Epithelial cell of esophagus (primary cell): ENCODE results near the gene IMPG1.

Experiments
- DNase-seq: peaks from one replicate; pipeline ENCODE4 v3.0.0; 2010; ENCODE audit warnings: low read depth
- H3K4me3 ChIP-seq: 2 replicates; pipeline ENCODE4 v1.5.1; 2011; ENCODE audit warnings: mild to moderate bottlenecking, low read length, control low read depth
- TF ChIP-seq, protein P1 (sequence below): IDR thresholded peaks from 2 replicates; pipeline ENCODE4 v1.5.1; 2011; ENCODE audit warnings: low read depth, mild to moderate bottlenecking, low read length, control low read depth, inconsistent platforms; ENCODE audit not compliant: insufficient read depth; ENCODE audit errors: missing control alignments

Gene IMPG1

DNA sequence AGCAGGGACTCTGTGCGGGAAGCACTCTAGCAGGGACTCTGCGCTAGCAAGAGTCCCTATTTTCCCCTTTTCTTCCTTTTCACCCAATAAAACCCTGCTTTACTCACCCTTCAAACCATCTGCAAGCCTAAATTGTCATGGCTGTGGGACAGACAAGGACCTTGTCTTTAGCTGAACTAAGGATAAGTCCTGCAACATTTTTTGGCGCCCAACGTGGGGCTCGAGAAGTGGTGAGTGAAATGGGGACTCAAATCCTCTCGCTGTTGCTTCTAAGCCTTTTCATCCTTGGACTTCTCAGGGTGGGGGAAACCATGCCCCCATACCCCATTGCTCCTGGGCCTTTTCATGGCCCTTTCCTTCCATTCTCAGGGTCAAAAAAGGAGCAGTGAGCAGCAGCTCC lies 46.4 kb downstream of the IMPG1 start:
- peak; percentile 6 for DNase-seq
- TF ChIP-seq, protein P1, sequence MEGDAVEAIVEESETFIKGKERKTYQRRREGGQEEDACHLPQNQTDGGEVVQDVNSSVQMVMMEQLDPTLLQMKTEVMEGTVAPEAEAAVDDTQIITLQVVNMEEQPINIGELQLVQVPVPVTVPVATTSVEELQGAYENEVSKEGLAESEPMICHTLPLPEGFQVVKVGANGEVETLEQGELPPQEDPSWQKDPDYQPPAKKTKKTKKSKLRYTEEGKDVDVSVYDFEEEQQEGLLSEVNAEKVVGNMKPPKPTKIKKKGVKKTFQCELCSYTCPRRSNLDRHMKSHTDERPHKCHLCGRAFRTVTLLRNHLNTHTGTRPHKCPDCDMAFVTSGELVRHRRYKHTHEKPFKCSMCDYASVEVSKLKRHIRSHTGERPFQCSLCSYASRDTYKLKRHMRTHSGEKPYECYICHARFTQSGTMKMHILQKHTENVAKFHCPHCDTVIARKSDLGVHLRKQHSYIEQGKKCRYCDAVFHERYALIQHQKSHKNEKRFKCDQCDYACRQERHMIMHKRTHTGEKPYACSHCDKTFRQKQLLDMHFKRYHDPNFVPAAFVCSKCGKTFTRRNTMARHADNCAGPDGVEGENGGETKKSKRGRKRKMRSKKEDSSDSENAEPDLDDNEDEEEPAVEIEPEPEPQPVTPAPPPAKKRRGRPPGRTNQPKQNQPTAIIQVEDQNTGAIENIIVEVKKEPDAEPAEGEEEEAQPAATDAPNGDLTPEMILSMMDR: no peak
- H3K4me3 ChIP-seq: no peak overlapping the region

DNA sequence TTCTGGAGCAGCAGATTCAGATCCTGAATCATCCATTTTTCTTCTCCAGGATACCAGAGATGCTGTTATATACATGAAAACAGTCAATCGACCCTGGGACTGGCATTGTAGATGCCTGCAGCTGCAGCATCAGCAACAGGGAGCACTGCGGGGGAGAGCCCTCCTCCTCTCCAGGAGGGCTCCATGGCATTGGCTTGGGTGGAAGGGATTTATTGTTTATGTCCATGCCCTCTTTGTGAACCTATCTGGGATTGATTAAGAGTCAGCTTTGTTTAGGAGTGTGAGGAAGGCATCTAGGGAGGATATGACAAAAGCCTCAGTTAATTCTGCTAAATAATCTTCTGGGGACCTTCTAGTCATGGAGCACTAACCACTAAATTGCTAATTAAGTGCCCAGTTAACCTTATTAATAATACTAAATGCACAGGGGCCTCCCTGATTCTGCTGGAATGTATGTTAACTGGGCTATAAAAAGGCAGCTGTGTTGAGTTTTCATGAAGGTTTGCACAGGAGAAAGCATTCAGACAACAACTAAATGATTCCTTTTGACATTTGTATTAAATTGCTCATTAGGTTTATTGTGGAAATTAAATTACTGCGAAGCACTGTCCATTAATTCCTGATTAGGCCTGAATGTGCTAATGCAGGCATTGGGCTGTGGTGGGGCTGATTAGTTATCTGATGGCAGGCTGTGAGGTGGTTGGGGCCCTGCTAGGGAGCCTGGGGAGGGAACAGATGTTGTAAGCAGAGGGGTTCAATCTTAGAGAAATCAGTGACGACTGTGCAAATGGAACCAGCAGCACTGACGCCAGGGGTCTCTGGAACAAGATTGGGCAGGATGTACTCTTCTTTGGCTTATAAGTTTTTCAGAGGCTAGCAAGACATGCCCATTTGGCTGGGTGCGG lies 57.6 kb downstream of the IMPG1 start:
- no peak for DNase-seq

DNA sequence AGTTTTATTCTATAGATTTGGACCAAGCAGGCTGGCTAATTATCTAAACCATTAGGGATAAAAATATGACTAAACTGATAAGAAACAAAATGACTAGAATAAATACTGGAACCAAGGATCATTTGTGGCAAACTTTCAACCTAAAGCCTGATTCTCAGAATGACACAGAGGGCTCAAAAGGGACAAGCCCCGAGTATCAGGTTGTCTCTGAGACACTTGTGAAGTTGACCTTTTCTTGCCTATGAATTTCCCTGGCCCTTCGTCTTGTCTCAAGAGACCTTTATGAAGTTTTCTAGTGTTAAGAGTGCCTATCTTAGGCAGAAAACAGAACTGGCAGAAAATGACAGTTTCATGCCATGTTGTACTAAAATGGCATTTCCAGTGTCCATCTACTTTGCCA lies 68.3 kb downstream of the IMPG1 start:
- DNase-seq: no peak
- no peak overlapping the region for H3K4me3 ChIP-seq
- TF ChIP-seq, protein P1: no peak

More for the DNA sequence above, 57.6 kb downstream of the IMPG1 start:
- no peak overlapping the region for H3K4me3 ChIP-seq
- TF ChIP-seq, protein P1: no peak

DNA sequence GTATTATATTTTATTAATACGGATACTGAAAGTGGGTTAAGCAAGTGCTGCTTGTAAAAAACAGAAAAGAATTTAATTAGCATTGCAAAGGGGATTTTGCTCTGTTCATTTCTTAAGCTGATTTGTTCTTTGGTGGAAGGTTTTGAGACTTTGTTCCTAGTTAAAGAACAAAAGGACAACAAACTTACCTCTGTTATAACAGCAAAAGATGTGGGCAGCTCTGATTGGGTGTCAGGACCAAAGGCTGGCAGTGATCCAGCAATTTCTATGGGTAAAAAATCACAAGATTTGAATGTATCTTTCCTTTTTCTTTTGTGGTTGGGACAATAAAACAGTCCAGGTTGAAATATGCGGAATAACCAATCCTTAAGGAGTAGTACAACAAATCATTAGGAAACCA lies 68.8 kb downstream of the IMPG1 start:
- TF ChIP-seq, protein P1: no peak
- no peak overlapping the region for H3K4me3 ChIP-seq
- DNase-seq: no peak

DNA sequence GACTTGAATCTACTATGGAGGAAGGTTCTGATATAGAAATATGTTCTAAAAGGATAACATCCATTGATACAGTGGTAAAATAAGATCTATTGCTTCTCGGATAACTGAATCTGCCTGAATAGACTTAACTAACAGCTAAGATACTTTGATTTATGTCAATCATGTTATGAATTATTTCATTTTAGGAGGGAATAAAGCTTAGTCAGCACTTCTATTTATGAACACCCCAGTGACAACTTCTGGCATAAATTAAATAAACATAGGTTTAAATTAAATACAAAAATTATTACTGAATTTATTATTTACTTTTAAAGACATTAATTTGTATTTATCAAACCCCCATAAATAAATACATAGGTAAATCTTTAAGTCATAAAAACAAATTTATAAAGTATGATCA lies 69.3 kb downstream of the IMPG1 start:
- DNase-seq: no peak
- no peak overlapping the region for H3K4me3 ChIP-seq
- TF ChIP-seq, protein P1: no peak

DNA sequence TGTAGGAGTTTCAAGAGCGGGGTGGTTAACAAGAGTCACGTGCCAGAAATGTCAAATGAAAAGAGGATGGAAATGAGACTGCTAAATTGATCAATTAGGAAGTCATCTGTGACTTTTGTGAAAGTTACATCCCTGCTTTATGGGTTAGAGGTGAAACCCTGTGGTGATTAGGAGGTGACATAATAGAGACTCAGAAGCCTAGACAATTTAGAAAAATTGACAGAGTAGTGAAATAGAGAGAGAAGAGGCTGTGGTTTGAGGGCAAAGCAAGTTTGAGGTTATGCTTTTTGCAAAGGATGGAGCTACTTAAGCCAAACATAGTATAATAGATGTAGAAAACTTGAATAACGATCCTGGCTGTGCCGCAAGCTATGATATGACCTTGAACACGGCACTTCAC lies 71.8 kb downstream of the IMPG1 start:
- TF ChIP-seq, protein P1: no peak
- DNase-seq: no peak

DNA sequence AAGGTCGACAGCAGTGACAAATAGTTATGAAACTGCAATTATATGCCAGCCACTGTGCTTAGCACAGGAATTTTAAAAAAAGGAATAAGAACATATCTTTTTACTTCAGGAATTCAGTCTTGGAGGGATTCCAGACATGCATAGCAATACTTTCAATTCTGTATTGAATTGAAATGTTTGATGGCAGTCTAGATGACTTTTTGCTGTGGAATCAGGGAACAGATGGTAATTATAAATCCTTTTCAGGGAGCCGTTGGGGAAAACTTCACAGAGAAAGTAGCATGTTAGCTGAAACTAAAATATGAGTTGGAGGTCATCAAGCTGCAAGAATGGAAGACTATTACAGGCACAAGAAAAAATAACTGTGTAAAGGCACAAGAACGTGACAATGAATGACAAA lies 74.8 kb downstream of the IMPG1 start:
- TF ChIP-seq, protein P1: no peak
- H3K4me3 ChIP-seq: no peak overlapping the region
- DNase-seq: no peak

More for the DNA sequence above, 71.8 kb downstream of the IMPG1 start:
- no peak overlapping the region for H3K4me3 ChIP-seq
